ENCODE measurements around the gene IGF1R.

IGF1R gene

GRCh38 chr15:98927996-98928395 is 279.7 kb downstream of the IGF1R start:
- ChIA-PET POLR2A (no interaction called here), CTCF (interaction anchor here (1.8 kb wide), 1 partner anchor 46 kb away, joined by 4 read pairs; no protein-coding TSS in a partner anchor)
- no peak for DNase-seq (ENCODE audit: extremely low spot score)
- TF ChIP-seq CTCF (IDR thresholded peaks at IDR 0.05; ENCODE audit: control extremely low read depth, extremely low read depth, low read depth, missing control alignments): no peak

- TF ChIP-seq CTCF (IDR thresholded peaks at IDR 0.05; ENCODE audit: control extremely low read depth, extremely low read depth, low read depth, missing control alignments): no peak
- CTCF ChIA-PET: interaction anchor here (0.9 kb wide), 1 partner anchor 11 kb away, joined by 3 read pairs; no protein-coding TSS in a partner anchor
- no peak for DNase-seq (ENCODE audit: extremely low spot score)
- POLR2A ChIA-PET: no interaction called here
These were observed 282.2 kb downstream of the IGF1R start for GRCh38 chr15:98930576-98930975.

DNA sequence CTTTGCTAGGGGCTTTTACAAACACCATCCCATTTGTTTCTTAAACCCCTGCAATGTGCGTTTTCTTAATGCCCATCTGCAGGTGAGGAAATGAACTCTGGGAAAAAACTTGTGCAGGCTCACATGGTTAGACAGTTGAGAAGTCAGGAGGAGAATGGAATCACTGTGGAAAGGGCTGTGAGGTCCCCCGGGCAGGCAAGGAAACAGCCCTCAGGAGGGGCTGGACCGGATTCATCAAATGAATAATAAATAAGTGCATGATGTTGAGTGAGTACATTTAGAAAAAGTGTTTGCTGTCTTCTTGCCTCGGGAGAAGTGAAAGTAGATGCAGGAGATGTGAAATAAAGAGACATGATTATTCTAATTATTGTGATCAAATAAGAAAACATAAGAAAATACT is 282.7 kb downstream of the IGF1R start:
- TF ChIP-seq CTCF (IDR thresholded peaks at IDR 0.05; ENCODE audit: control extremely low read depth, extremely low read depth, low read depth, missing control alignments): no peak
- ChIA-PET CTCF (interaction anchor here (0.9 to 1.1 kb wide), 2 partner anchors 10 to 12 kb away, joined by 3 to 4 read pairs; no protein-coding TSS in a partner anchor), POLR2A (no interaction called here)
- no peak for DNase-seq (ENCODE audit: extremely low spot score)

GRCh38 chr15:98933406-98933805 is 285.1 kb downstream of the IGF1R start:
- CTCF ChIA-PET: no interaction called here
- TF ChIP-seq CTCF (IDR thresholded peaks at IDR 0.05; ENCODE audit: control extremely low read depth, extremely low read depth, low read depth, missing control alignments): no peak
- POLR2A ChIA-PET: no interaction called here
- DNase-seq (ENCODE audit: extremely low spot score): no peak

- TF ChIP-seq CTCF (IDR thresholded peaks at IDR 0.05; ENCODE audit: control extremely low read depth, extremely low read depth, low read depth, missing control alignments): no peak
- ChIA-PET POLR2A (no interaction called here), CTCF (no interaction called here)
- no peak for DNase-seq (ENCODE audit: extremely low spot score)
These were observed 287.4 kb downstream of the IGF1R start for GRCh38 chr15:98935736-98936135.

GRCh38 chr15:98937413-98938104 is 289.2 kb downstream of the IGF1R start:
- POLR2A ChIA-PET: interaction anchor here (0.5 to 0.6 kb wide), 2 partner anchors 71 to 121 kb away, joined by 3 to 4 read pairs; no protein-coding TSS in a partner anchor
- CTCF ChIA-PET: interaction anchor here (0.9 to 2.0 kb wide), 4 partner anchors 9 to 56 kb away, joined by 3 to 6 read pairs (median 4); no protein-coding TSS in a partner anchor
- DNase-seq (ENCODE audit: extremely low spot score): peak; percentile 49
- no peak for TF ChIP-seq CTCF (IDR thresholded peaks at IDR 0.05; ENCODE audit: control extremely low read depth, extremely low read depth, low read depth, missing control alignments)

All from GM10248 (cell line).